ENCODE data around the gene RFNG.

RFNG gene

GRCh38 chr17:82011617-82012187, 39.9 kb downstream of the RFNG start:
- no peaks in the 10 kb centered on the region for H3K27me3 ChIP-seq (ENCODE audit: insufficient read depth, poor library complexity, severe bottlenecking)
- H3K4me3 ChIP-seq (replicated peaks; ENCODE audit: insufficient read depth, low read length), result no peak overlapping the region
- TF ChIP-seq POLR2AphosphoS5 (IDR thresholded peaks at IDR 0.05; ENCODE audit: low read depth) (no peak), REST (IDR thresholded peaks at IDR 0.05; ENCODE audit: insufficient replicate concordance, low read depth) (no peak), GABPA (IDR thresholded peaks at IDR 0.05; ENCODE audit: low read depth) (no peak), SPI1 (IDR thresholded peaks at IDR 0.05; ENCODE audit: borderline replicate concordance, low read depth) (no peak)
- TF ChIP-seq, protein P1, sequence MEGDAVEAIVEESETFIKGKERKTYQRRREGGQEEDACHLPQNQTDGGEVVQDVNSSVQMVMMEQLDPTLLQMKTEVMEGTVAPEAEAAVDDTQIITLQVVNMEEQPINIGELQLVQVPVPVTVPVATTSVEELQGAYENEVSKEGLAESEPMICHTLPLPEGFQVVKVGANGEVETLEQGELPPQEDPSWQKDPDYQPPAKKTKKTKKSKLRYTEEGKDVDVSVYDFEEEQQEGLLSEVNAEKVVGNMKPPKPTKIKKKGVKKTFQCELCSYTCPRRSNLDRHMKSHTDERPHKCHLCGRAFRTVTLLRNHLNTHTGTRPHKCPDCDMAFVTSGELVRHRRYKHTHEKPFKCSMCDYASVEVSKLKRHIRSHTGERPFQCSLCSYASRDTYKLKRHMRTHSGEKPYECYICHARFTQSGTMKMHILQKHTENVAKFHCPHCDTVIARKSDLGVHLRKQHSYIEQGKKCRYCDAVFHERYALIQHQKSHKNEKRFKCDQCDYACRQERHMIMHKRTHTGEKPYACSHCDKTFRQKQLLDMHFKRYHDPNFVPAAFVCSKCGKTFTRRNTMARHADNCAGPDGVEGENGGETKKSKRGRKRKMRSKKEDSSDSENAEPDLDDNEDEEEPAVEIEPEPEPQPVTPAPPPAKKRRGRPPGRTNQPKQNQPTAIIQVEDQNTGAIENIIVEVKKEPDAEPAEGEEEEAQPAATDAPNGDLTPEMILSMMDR (IDR thresholded peaks at IDR 0.05; ENCODE audit: insufficient read depth, low read length), result no peak
- H3K27ac ChIP-seq (replicated peaks), result no peak overlapping the region
- no peak for DNase-seq (ENCODE audit: low read depth in 1 of 2, low spot score in 1 of 2)

- DNase-seq (ENCODE audit: low read depth in 1 of 2, low spot score in 1 of 2), result no peak
- no peak overlapping the region for H3K4me3 ChIP-seq (replicated peaks; ENCODE audit: insufficient read depth, low read length)
- no peaks in the 10 kb centered on the region for H3K27me3 ChIP-seq (ENCODE audit: insufficient read depth, poor library complexity, severe bottlenecking)
- TF ChIP-seq SPI1 (IDR thresholded peaks at IDR 0.05; ENCODE audit: borderline replicate concordance, low read depth) (no peak), GABPA (IDR thresholded peaks at IDR 0.05; ENCODE audit: low read depth) (no peak), REST (IDR thresholded peaks at IDR 0.05; ENCODE audit: insufficient replicate concordance, low read depth) (no peak), POLR2AphosphoS5 (IDR thresholded peaks at IDR 0.05; ENCODE audit: low read depth) (no peak)
- TF ChIP-seq, protein P1 (IDR thresholded peaks at IDR 0.05; ENCODE audit: insufficient read depth, low read length), result no peak
- H3K27ac ChIP-seq (replicated peaks), result no peak overlapping the region
These were observed 40.8 kb downstream of the RFNG start for GRCh38 chr17:82010575-82011525.

GRCh38 chr17:82009413-82009812, 42.2 kb downstream of the RFNG start:
- no peak overlapping the region for H3K27ac ChIP-seq (replicated peaks)
- TF ChIP-seq, protein P1 (IDR thresholded peaks at IDR 0.05; ENCODE audit: insufficient read depth, low read length), result no peak
- TF ChIP-seq GABPA (IDR thresholded peaks at IDR 0.05; ENCODE audit: low read depth) (no peak), SPI1 (IDR thresholded peaks at IDR 0.05; ENCODE audit: borderline replicate concordance, low read depth) (no peak)
- no peak for DNase-seq (ENCODE audit: low read depth in 1 of 2, low spot score in 1 of 2)

More at GRCh38 chr17:82009413-82009812, 42.2 kb downstream of the RFNG start:
- Histone ChIP-seq H3K27me3 (ENCODE audit: insufficient read depth, poor library complexity, severe bottlenecking) (no peaks in the 10 kb centered on the region), H3K4me3 (replicated peaks; ENCODE audit: insufficient read depth, low read length) (no peak overlapping the region)
